ENCODE measurements around the gene ELMOD3.

The ELMOD3 gene

DNA sequence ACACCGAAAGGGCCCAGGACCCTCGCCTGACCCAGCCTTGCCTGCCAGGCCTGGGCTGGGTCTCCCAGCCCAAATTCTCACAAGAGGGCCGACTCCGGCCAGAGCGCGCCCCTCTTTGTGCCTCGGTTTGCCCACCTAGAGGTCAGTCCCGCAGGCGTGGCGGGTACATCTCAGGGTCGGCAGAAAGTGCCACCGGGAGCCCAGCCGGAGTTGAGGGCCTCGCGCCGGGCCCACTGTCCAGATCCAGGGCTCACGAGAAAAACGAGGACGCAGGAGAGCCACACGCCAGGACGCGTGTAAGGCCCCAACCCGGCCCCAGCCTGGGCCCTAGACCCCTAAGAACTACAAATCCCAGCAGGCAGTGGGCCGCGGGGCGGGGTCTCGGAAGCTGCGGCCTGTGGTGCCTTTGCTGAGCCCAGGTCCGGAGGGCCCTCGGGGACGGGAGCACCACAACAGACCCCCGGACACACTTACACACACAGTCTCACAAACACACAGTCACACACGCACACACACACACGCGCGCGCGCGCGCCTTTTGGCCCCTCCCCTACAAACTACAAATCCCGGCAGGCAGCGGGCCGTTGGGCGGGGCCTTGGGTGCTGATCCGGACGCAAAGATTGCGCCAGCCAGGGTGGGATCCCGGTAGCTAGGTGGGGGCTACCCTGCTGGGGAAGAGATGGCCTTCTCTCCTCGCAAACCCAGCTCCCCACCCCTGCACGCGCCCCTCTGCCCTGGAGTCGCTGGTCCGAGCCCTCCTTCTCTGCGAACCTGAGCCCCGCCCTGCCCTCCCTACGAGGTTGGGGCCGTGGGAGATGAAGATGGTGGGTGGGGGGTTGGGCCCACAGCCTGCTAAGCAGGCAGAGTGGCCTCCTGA lies 63.8 kb downstream of the ELMOD3 start, which contains the start of gene SH2D6 (continued):
- TF ChIP-seq, protein P1, sequence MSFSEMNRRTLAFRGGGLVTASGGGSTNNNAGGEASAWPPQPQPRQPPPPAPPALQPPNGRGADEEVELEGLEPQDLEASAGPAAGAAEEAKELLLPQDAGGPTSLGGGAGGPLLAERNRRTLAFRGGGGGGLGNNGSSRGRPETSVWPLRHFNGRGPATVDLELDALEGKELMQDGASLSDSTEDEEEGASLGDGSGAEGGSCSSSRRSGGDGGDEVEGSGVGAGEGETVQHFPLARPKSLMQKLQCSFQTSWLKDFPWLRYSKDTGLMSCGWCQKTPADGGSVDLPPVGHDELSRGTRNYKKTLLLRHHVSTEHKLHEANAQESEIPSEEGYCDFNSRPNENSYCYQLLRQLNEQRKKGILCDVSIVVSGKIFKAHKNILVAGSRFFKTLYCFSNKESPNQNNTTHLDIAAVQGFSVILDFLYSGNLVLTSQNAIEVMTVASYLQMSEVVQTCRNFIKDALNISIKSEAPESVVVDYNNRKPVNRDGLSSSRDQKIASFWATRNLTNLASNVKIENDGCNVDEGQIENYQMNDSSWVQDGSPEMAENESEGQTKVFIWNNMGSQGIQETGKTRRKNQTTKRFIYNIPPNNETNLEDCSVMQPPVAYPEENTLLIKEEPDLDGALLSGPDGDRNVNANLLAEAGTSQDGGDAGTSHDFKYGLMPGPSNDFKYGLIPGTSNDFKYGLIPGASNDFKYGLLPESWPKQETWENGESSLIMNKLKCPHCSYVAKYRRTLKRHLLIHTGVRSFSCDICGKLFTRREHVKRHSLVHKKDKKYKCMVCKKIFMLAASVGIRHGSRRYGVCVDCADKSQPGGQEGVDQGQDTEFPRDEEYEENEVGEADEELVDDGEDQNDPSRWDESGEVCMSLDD (tag by site-specific recombination; IDR thresholded peaks at IDR 0.05), result 0 out of 2 replicates have a peak, but pooled peaks have one; percentile 22
- no peak for TF ChIP-seq GLI2 (tag by site-specific recombination; IDR thresholded peaks at IDR 0.05; ENCODE audit: borderline replicate concordance, low read depth)
- TF ChIP-seq, protein P2, sequence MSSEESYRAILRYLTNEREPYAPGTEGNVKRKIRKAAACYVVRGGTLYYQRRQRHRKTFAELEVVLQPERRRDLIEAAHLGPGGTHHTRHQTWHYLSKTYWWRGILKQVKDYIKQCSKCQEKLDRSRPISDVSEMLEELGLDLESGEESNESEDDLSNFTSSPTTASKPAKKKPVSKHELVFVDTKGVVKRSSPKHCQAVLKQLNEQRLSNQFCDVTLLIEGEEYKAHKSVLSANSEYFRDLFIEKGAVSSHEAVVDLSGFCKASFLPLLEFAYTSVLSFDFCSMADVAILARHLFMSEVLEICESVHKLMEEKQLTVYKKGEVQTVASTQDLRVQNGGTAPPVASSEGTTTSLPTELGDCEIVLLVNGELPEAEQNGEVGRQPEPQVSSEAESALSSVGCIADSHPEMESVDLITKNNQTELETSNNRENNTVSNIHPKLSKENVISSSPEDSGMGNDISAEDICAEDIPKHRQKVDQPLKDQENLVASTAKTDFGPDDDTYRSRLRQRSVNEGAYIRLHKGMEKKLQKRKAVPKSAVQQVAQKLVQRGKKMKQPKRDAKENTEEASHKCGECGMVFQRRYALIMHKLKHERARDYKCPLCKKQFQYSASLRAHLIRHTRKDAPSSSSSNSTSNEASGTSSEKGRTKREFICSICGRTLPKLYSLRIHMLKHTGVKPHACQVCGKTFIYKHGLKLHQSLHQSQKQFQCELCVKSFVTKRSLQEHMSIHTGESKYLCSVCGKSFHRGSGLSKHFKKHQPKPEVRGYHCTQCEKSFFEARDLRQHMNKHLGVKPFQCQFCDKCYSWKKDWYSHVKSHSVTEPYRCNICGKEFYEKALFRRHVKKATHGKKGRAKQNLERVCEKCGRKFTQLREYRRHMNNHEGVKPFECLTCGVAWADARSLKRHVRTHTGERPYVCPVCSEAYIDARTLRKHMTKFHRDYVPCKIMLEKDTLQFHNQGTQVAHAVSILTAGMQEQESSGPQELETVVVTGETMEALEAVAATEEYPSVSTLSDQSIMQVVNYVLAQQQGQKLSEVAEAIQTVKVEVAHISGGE (tag by site-specific recombination; conservative IDR thresholded peaks at IDR 0.05; ENCODE audit: low read depth), result peak; percentile 69; the same call in 1 of the 2 replicates
- peak; percentile 99 for TF ChIP-seq ZNF335 (tag by site-specific recombination; conservative IDR thresholded peaks at IDR 0.05)
- TF ChIP-seq, protein P3, sequence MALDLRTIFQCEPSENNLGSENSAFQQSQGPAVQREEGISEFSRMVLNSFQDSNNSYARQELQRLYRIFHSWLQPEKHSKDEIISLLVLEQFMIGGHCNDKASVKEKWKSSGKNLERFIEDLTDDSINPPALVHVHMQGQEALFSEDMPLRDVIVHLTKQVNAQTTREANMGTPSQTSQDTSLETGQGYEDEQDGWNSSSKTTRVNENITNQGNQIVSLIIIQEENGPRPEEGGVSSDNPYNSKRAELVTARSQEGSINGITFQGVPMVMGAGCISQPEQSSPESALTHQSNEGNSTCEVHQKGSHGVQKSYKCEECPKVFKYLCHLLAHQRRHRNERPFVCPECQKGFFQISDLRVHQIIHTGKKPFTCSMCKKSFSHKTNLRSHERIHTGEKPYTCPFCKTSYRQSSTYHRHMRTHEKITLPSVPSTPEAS (tag by site-specific recombination; IDR thresholded peaks at IDR 0.05), result peak; percentile 32; the same call in 1 of the 2 replicates
- TF ChIP-seq KLF1 (tag by site-specific recombination; IDR thresholded peaks at IDR 0.05), result peak; percentile 67; the same call in 1 of the 2 replicates
- TF ChIP-seq ZNF791 (tag by site-specific recombination; IDR thresholded peaks at IDR 0.05), result no peak
- no peak for TF ChIP-seq ZNF214 (tag by site-specific recombination; IDR thresholded peaks at IDR 0.05; ENCODE audit: borderline replicate concordance)
- peak; percentile 77 for TF ChIP-seq ZBTB48 (tag by site-specific recombination; IDR thresholded peaks at IDR 0.05)
- no peak for TF ChIP-seq ZNF175 (tag by site-specific recombination; IDR thresholded peaks at IDR 0.05)
- no peak for TF ChIP-seq HOXD13 (CRISPR knock-in tag; IDR thresholded peaks at IDR 0.05; ENCODE audit: borderline replicate concordance)
- TF ChIP-seq YY2 (tag by site-specific recombination; IDR thresholded peaks at IDR 0.05), result peak; percentile 37; the same call in 1 of the 2 replicates
- TF ChIP-seq, protein P4, sequence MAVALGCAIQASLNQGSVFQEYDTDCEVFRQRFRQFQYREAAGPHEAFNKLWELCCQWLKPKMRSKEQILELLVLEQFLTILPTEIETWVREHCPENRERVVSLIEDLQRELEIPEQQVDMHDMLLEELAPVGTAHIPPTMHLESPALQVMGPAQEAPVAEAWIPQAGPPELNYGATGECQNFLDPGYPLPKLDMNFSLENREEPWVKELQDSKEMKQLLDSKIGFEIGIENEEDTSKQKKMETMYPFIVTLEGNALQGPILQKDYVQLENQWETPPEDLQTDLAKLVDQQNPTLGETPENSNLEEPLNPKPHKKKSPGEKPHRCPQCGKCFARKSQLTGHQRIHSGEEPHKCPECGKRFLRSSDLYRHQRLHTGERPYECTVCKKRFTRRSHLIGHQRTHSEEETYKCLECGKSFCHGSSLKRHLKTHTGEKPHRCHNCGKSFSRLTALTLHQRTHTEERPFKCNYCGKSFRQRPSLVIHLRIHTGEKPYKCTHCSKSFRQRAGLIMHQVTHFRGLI (tag by site-specific recombination; IDR thresholded peaks at IDR 0.05), result peak; percentile 16; the same call in 1 of the 2 replicates
- TF ChIP-seq, protein P5, sequence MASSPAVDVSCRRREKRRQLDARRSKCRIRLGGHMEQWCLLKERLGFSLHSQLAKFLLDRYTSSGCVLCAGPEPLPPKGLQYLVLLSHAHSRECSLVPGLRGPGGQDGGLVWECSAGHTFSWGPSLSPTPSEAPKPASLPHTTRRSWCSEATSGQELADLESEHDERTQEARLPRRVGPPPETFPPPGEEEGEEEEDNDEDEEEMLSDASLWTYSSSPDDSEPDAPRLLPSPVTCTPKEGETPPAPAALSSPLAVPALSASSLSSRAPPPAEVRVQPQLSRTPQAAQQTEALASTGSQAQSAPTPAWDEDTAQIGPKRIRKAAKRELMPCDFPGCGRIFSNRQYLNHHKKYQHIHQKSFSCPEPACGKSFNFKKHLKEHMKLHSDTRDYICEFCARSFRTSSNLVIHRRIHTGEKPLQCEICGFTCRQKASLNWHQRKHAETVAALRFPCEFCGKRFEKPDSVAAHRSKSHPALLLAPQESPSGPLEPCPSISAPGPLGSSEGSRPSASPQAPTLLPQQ (tag by site-specific recombination; IDR thresholded peaks at IDR 0.05), result peak; percentile 12
- TF ChIP-seq KLF9 (tag by site-specific recombination; IDR thresholded peaks at IDR 0.05; ENCODE audit: low read depth), result peak; percentile 82
- TF ChIP-seq ZNF121 (tag by site-specific recombination; IDR thresholded peaks at IDR 0.05), result peak; percentile 90
- TF ChIP-seq, protein P6, sequence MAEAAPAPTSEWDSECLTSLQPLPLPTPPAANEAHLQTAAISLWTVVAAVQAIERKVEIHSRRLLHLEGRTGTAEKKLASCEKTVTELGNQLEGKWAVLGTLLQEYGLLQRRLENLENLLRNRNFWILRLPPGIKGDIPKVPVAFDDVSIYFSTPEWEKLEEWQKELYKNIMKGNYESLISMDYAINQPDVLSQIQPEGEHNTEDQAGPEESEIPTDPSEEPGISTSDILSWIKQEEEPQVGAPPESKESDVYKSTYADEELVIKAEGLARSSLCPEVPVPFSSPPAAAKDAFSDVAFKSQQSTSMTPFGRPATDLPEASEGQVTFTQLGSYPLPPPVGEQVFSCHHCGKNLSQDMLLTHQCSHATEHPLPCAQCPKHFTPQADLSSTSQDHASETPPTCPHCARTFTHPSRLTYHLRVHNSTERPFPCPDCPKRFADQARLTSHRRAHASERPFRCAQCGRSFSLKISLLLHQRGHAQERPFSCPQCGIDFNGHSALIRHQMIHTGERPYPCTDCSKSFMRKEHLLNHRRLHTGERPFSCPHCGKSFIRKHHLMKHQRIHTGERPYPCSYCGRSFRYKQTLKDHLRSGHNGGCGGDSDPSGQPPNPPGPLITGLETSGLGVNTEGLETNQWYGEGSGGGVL (tag by site-specific recombination; IDR thresholded peaks at IDR 0.05), result peak; percentile 57
- no peak for TF ChIP-seq ZNF48 (tag by site-specific recombination; IDR thresholded peaks at IDR 0.05)
- TF ChIP-seq ZNF24 (tag by site-specific recombination; IDR thresholded peaks at IDR 0.05), result 0 out of 2 replicates have a peak, but pooled peaks have one; percentile 67
- TF ChIP-seq ZXDB (tag by site-specific recombination; IDR thresholded peaks at IDR 0.05), result peak; percentile 65; the same call in 1 of the 2 replicates

Data from HEK293 (cell line).